ENCODE results near the gene POU2F1.

POU2F1 gene

GRCh38 chr1:167369175-167369574, 148.5 kb downstream of the POU2F1 start:
- in situ Hi-C loops (cut with MboI; ENCODE audit: low pct_unique_long_range_greater_than_20kb, low sequenced_read_pairs, unreplicated experiment): no loop called here
- TF ChIP-seq CTCF (IDR thresholded peaks at IDR 0.05; ENCODE audit: extremely low read depth, insufficient read depth, missing control alignments): no peak
- no peak for DNase-seq (ENCODE audit: low spot score)

GRCh38 chr1:167369933-167370332, 149.2 kb downstream of the POU2F1 start:
- in situ Hi-C loops (cut with MboI; ENCODE audit: low pct_unique_long_range_greater_than_20kb, low sequenced_read_pairs, unreplicated experiment): no loop called here
- DNase-seq (ENCODE audit: low spot score): no peak
- TF ChIP-seq CTCF (IDR thresholded peaks at IDR 0.05; ENCODE audit: extremely low read depth, insufficient read depth, missing control alignments): no peak

- DNase-seq (ENCODE audit: low spot score): no peak
- TF ChIP-seq CTCF (IDR thresholded peaks at IDR 0.05; ENCODE audit: extremely low read depth, insufficient read depth, missing control alignments): no peak
- in situ Hi-C loops (cut with MboI; ENCODE audit: low pct_unique_long_range_greater_than_20kb, low sequenced_read_pairs, unreplicated experiment): no loop called here
Measured at GRCh38 chr1:167371030-167371429, 150.3 kb downstream of the POU2F1 start.

- TF ChIP-seq CTCF (IDR thresholded peaks at IDR 0.05; ENCODE audit: extremely low read depth, insufficient read depth, missing control alignments): no peak
- DNase-seq (ENCODE audit: low spot score): no peak
- in situ Hi-C loops (cut with MboI; ENCODE audit: low pct_unique_long_range_greater_than_20kb, low sequenced_read_pairs, unreplicated experiment): no loop called here
Measured at GRCh38 chr1:167373398-167373797, 152.7 kb downstream of the POU2F1 start.

GRCh38 chr1:167373986-167374385, 153.3 kb downstream of the POU2F1 start:
- DNase-seq (ENCODE audit: low spot score): no peak
- in situ Hi-C loops (cut with MboI; ENCODE audit: low pct_unique_long_range_greater_than_20kb, low sequenced_read_pairs, unreplicated experiment): no loop called here
- no peak for TF ChIP-seq CTCF (IDR thresholded peaks at IDR 0.05; ENCODE audit: extremely low read depth, insufficient read depth, missing control alignments)

GRCh38 chr1:167375949-167376348, 155.3 kb downstream of the POU2F1 start:
- no peak for TF ChIP-seq CTCF (IDR thresholded peaks at IDR 0.05; ENCODE audit: extremely low read depth, insufficient read depth, missing control alignments)
- in situ Hi-C loops (cut with MboI; ENCODE audit: low pct_unique_long_range_greater_than_20kb, low sequenced_read_pairs, unreplicated experiment): no loop called here
- no peak for DNase-seq (ENCODE audit: low spot score)
